Activated naive CD4-positive, alpha-beta T cell treated with Interleukin-2 at 50 U/mL for 16 hours (primary cell): ENCODE data around the gene FXYD3.

Experiments used
- DNase-seq: peaks from one replicate; pipeline ENCODE4 v3.0.0-alpha.2; 2020

FXYD3 gene

DNA sequence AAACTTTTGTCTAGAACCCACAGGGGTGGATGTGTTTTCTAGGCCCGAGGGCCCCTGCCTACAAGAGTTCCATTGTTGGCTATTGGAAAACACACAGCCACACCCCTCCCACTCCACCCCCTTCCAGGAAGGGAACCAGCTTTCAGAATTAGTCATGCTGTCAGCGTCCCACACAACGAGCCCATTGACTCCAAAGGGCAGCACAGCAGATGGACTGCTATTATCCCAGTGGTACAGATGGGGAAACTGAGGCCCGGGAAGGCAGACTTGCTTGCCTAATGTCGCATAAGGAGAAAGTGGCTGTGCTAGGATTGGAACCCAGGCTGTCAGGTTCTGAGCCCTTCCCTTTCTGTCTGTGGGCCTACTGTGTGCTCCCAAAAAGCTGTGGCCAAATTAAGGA is 8.1 kb upstream of the FXYD3 start:
- DNase-seq, result peak; percentile 18

DNA sequence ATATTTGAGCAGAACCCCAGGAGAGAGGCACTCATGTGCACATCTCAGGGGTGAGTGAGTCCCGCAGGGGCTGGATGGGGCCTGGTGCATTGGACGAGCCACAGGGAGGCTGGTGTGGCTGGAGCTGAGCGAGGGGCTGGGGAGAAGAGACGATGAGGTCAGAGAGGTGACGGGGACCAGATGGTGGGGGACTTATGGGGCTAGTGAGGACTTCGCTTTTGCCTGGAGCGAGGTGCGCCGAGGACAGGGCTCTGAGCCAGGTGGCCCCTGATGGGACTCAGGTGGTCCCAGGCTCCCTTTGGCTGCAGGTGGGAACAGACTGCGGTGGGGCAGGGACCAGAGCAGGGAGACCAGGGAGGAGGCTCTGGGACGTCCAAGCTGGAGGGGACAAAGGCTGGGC is 6.9 kb upstream of the FXYD3 start:
- DNase-seq, result no peak

DNA sequence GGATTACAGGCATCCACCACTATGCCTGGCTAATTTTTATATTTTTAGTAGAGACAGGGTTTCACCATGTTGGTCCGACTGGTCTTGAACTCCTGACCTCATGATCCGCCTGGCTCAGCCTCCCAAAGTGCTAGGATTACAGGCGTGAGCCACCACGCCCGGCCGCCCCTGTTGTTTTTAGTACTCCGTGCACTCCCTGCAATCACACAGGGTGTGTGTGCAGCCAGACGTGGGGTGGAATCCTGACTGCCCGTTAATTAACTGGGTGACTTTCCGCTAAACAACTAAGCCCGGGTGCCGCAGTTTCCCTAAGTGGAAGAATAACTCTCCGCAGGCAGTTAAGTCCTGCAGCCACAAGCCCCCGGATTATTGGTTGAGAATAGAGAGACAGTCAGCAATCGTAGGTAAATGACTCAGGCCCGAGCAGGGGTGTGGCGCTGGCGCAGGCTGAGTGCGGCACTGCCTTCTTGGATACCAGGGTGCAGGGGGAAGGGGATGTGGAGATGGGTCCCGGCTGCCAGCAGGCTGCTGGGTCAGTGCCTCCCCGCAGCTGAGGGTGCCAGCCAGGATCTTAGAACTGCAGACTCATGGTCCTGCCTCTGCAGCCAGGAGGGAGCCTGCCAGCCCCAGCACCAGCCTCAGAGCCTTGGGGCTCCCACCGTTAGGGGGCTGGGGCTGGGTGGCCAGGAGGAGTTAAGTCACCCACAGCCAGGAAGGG is 6.1 kb upstream of the FXYD3 start:
- no peak for DNase-seq

DNA sequence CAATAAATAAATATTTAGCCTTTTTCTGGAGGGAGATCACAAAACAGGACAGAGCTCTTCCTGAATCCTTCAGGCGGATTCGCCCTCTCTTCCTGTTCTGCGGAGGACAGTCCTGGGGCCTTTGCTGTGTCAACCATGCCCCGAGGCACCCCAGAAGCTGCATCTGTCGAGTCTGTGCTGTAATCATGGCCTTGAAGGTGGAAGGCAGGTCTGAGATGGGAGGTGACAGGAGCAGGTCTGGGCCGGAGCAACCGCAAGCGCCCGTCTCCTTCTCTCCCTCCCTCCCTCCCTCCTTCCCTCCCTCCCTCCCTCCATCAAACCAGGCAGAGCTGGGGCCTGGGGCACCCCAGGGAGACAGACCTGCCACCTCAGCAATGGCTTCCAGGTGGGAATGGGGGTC is 4.6 kb upstream of the FXYD3 start:
- no peak for DNase-seq

DNA sequence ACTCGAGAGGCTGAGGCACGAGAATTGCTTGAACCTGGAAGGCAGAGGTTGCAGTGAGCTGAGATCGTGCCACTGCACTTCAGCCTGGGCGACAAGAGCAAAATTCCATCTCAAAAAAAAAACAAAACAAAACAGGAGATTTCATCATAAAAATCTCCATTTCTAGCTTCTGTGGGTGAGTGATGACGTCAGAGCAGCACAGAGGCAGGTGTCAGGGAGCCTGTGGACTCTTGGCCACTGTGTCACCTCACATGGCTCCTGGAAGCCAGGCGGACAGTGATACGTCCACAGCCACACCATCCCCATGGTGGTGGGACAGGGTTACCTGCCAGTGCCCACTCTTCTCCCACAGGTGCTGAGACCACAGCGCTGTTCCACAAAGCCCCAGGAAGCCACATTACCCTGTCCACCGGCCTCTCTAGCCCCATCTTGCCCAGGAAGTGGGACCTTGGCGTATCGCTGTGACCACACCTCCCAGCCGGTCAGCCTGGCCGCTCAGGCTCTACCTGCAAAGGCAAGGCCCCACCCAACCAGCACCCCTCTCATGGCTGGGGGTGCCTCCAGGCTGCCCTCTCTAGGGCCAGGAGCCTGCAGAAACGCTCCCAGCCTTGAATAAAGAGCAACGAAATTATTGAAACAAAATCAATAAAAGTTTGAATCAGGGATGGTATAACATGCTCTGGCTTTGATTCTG is 2.5 kb upstream of the FXYD3 start:
- no peak for DNase-seq

DNA sequence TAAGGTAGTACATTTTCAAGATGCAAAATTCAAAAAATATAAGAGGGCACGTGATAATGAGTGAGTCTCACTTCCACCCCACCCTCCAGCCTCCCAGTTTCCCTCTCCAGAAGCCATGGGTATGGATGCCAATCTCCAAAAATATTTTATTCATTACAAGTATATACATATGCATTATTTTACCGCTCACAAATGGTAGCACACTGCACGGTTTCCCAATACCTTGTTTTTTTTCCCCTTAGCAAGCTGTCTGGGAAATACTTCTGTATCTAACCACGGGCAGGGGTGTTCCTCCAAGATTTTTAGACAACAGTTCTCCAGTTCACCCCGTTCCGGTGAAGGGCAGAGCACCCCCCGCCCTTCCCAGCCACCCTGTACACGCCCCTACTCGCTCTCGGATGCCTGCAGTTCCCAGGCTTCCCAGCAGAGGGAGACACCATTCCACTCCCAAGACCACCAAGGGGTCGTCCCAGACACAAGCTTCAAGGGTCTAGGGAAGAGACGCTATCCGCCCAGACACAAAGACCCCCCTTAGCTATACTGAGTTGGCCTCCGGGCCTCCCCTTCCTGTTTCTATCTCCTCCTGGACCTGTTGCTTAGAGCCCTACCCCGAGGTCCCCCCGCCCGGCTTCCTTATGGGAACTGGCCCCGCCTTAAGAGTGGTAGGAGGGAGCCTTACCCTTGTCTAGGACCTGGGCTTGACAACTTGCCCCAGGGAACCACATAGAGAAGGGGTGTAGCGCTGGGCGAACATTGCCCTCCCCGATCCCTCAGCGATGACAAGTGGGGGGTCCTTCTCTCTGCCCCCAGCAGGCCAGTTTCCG is 1.1 kb upstream of the FXYD3 start:
- DNase-seq, result peak; percentile 71

DNA sequence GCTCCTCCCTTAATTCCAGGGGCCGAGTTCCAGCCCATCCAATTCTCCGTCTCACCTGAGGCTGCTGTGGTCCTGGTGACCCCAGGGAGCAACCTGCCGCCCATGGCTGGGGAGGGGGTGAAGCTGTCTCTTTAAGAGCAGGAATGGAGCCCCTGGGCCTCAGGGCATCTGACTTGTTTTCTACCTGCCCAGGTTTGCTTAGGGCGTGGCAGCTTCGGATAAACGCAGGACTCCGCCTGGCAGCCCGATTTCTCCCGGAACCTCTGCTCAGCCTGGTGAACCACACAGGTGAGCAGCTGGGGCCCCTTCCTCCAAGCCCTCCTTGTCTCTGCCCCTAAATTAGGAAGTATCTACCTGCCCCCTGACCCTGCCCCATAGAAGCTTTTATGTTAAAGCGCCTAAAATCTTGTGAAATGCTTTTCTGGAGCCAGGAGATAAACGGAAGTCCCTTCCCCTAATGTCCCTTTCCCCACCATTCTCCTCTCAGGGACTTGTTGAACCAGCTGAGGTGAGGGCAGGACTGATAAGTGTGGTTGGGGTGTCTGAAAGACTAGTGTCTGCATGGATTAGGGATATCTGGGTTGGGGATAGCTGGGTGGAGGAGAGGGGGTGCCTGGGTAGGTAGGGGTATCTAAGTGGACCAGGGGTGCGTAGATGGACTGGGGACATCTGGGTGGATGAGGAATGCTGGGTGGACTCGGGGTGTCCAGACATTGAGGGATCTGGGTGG is 614 bp downstream of the FXYD3 start:
- no peak for DNase-seq

DNA sequence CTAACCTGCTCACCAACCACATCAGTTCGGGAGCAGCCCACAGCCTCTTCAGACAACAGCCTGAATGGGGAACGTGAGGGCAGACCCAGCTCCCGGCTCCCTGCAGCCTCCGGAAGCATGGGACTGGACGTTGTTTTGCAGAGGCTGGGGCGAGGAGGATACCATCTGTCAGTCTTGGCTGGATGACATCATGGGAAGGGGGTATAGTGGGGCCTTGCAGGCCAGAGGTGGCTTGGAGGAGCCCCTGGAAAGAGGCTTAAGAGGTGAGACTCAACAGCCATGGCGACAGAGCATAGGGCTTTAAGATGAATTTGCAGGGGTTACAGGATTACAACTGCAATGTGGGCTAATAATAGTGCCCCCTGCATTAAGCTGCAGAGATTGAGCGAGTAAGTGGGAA is 1.5 kb downstream of the FXYD3 start:
- no peak for DNase-seq

DNA sequence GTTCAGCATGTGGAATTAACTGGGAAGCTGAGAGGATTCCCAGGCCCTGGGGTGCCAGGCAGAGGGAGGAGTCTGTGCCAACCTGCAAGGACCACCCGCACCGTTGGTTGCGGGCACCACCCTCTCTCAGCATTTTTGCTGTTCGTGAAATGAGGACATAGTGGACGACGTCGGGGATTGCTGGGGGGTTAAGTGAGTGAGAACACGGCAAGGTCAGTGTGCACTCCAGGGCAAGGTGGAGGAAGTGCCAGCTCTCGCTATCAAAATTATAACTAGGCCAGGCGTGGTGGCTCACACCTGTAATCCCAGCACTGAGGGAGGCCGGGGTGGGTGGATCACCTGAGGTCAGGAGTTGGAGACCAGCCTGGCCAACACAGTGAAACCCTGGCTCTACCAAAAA is 2.2 kb downstream of the FXYD3 start:
- no peak for DNase-seq

DNA sequence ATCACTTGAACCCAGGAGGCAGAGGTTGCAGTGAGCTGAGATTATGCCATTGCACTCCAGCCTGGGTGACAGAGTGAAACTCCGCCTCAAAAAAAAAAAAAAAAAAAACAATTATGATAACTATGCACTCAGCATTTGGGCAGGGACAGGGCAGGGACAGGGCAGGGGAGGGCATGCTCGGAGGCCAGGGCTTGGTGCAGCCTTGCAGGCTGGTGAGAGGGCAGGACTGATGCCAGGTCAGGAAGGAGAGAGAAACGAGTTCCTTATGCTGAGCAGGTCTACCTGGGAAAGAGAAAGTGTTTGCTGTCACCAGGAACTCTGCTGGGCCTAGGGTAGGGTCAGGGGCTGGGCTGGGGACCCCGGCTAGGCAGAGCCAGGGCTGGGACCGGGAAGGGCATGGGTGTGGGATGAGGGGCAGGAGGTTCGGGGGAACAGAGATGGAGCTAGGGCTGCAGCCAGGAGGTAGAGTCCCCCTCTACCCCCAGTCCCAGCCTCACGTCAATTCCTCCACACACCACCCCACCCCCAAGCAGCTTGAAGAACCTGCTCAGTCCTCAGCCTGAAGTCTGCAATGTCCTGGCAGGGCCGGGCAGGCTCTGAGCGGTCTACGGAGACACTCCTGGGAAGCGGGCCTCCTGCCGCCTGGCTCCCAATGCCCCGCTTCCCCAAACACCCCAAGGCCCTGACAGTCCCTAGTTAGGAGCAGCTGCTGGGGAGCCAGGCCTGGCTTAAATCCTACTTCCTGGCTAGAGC is 2.8 kb downstream of the FXYD3 start:
- DNase-seq, result no peak

DNA sequence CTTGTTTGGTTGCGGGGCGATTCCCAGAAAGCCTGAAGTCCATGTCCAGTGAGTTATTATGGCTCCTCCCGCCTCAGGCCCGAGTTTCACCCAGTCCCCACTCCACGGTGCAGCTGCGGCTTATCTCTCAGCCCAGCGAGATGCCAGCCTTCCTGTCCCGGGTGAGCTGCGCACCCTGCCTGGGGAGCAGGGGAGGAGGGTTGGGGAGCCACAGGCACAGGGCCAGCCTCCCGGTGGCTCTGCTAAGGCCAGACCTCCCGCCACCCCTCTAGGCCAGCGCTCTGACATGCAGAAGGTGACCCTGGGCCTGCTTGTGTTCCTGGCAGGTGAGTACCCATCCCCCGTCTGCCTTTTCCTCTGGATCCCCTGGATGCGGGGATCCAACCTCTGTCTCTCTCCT is 3.5 kb downstream of the FXYD3 start:
- DNase-seq, result no peak

DNA sequence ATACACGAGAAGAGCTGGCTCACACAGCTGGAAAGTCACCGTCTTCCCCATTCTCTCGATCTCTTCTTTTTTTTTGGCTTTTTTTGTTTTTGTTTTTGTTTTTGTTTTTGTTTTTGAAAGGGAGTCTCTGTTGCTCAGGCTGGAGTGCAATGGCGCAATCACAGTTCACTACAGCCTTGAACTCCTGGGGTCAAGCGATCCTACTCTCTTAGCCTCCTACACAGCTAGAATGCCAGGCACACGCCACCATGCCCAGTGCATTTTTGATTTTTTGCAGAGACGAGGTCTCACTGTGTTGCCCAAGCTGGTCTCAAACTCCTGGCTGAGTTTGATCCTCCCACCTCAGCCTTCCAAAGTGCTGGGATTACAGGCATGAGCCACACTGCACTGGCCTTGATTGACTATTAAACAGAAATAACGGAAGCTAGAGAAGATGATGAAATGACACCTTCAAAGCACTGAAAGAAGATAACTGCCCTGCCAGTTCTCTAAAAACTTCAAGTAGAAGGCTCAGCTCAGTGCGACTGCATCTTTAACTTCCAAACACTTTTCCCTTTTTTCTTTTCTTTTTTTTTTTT is 4.0 kb downstream of the FXYD3 start:
- DNase-seq, result no peak

DNA sequence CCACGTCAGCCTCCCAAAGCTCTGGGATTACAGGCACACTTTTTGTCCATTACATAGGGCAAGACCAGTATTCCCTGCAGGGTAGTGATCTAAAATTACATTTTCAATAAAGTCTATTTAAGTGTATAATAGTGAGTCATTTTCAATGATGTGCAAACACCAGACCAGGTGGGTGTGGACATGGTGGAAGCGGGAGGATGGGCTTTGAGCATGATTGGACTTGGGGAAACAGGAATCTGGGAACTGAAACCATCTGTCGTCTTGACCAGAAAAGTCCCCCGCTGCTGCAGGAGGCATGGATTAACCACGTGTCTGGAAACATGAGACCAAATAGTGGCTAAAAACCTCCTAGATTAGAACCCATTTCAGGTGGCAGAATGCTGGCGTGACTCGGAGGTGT is 4.9 kb downstream of the FXYD3 start:
- DNase-seq, result no peak

DNA sequence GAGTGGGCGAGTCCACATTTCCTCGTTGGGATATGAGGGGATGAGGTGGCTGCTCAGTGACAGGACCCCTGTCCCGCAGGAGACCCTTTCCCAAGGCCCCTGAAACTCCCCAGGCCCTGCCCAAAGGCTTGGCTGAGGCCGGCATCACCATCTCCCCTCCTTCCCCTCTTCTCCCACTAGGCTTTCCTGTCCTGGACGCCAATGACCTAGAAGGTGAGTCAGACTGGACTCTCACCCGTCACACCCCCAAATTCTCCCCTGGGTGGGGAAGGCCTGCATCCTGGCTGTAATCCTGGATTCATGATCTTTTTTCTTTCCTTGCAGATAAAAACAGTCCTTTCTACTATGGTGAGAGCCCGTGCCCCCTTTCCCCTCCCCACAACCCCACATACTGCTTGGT is 5.3 kb downstream of the FXYD3 start:
- no peak for DNase-seq

DNA sequence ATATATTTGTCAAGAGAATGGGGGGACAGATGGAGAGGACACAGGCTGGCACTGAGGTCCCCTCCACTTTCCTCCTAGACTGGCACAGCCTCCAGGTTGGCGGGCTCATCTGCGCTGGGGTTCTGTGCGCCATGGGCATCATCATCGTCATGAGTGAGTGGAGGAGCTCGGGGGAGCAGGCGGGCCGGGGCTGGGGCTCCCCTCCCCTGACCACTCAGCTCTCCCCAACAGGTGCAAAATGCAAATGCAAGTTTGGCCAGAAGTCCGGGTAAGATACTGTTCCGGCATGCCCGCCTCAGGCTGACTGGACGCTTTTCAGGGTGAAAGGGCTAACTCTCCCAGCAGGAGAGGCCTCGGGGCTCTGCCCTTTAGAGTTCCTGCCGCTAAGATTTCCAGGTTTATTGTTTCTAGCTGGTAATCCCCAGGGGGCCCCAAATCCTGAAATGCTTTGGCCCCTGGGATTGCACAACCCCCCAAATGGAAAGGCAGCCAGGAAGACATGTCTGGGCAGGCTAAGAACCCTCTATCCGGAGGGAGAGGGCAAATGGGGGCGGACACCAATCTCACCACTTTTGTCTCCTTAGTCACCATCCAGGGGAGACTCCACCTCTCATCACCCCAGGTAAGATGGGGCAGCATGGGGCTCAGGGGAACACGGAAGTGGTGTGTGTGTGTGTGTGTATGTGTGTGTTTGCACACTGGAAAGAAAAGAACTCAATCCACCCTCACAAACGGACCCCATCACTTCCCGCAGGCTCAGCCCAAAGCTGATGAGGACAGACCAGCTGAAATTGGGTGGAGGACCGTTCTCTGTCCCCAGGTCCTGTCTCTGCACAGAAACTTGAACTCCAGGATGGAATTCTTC is 7.3 kb downstream of the FXYD3 start:
- DNase-seq, result no peak

DNA sequence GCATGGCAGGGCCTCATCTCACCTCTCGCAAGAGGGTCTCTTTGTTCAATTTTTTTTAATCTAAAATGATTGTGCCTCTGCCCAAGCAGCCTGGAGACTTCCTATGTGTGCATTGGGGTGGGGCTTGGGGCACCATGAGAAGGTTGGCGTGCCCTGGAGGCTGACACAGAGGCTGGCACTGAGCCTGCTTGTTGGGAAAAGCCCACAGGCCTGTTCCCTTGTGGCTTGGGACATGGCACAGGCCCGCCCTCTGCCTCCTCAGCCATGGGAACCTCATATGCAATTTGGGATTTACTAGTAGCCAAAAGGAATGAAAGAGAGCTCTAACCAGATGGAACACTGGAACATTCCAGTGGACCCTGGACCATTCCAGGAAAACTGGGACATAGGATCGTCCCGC is 8.0 kb downstream of the FXYD3 start:
- no peak for DNase-seq

DNA sequence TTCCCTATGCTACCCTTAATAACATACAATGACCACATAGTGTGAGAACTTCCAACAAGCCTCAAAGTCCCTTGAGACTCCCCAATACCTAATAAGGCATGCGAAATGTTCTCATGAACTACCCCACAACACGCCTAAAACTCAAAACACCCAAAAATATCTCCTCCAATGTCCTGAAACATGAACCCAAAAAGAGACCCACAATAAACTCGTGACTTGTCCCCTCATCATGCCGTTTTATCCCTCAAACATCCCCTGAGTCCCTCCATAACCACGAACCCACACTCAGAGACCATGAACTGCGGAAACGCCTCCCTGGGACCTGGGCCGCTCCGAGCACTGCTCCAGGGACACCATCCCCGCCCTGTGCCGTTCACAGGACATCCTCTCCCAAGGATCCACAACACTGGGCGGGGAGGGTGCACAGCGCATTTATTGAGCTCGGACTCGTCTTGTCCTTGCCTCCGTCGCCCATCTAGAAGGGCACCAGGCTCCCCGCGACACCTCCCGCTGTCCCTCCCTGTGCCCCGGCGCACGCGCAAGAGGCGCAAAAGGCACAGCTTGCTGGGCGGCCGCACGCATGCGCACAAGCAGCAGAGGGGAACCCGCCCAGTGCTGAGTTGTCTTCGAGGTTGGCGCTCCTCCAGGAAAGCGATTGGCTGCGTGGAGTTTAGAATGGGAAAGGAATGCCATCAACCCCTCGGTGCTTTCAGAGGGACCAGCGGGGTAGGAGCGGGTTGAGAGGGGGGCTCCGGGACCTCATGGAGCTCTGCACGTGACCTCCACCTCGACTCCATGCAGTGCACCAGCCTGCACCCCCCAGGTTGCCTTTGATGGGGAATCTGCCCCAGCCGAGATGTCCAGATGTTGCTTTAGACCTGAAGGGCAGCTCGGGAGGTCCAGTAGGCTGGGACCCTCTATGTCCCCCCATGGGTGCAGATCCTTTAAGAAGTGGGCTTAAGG is 8.8 kb downstream of the FXYD3 start:
- peak; percentile 88 for DNase-seq

DNA sequence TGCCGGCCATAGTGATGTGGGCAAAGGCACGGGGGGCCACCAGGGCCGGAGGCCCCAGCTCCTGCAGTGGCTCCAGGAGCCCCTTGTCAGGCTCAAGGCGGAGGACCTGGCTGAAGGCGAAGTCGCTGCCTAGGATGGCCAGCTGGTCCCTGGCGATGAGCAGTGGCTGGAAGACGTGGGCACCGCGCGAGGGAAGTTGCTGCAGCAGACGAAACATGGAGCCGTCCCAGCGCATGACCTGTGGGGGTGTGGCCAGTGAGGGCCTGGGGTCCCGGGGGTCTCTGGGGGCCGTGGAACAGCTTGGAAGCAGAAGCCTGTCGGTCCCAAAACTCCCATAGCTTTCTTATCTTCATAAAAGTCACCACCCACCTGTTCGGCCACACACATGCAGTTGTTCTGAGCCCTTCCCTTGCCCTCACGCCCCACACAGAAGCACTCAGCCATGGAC is 9.7 kb downstream of the FXYD3 start:
- DNase-seq, result no peak

DNA sequence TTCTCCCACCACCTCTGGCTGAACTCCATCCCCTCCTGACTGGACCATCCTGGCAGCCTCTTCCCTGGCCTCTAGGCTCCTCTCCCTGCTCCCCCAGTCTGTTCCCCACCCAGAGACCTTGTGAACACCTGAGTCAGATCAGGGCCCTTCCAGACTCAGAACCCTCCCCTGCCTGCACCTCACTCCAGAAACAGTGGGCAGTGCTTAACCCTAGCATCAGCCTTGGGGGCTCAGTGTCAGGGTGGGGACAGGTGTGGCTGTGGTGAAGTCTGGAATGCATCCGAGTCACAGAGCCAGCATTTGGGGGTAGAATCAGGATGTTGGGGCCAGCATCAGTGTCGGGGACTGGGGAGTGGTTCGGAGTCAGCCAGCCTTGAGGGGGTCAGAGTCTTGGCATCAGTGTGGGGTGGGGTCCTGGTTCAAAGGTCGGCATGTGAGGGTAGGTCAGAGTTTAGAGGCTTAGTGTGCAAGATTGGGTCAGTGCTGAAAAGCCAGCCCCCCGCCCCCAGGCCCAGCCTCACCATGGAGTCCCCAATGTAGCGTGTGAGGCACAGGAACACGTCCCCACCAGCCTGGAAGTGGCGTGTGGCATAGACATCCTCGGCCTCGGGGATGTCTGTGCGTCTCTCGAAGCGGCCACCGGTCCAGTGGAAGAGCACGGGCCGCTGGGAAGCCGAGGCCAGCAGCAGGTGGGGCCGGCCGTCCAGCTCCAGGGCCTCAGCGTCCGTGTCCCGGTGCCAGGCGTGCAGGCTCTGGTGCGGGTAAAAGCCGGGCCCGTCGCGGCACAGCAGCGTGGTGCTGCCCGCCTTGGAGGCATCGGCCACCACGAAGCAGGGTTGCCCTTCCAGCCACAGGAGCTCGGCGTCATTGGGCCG is 10.4 kb downstream of the FXYD3 start:
- DNase-seq, result no peak
